Ecto neural progenitor cell (in vitro differentiated cells): ENCODE data around the gene F8A3.
"Not testable (repeated sequence)": the region's sequence is repeated elsewhere in the genome, so short reads cannot be mapped to it uniquely, and the experiment has no call there.

Source experiments
- DNase-seq: peaks from one replicate; pipeline ENCODE4 v3.0.0-alpha.2; 2018; ENCODE audit warnings: low spot score

F8A3 gene

DNA sequence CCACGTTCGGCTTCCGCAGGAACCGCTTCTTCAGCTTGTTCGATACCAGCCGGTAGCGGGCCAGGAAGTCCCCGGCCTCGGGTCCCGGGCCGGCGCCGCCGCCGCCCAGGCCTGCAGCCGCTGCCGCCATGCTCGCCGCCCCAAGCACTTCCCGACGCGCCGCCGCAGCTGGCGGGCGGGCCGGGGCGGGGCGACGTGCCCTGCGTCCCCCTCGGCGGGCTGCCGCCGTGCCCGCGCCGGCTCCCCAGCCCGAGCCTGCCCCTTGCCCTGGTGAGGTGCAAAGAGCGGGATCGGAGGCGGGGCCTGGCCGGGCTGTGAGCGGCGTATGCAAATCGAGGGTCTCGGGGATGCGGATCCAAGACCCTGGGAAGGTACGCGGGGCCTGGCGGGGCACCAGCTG lies at the start of gene F8A3:
Gene F8A3, minus strand, starts transcription at position 150 of the 400 bp plus-strand sequence. Its CDS starts 20 bp downstream, at position 130.
- not testable (repeated sequence) for DNase-seq

- DNase-seq = no peak
These were observed 46.9 kb upstream of the F8A3 start for GRCh38 chrX:155505296-155505695.

DNA sequence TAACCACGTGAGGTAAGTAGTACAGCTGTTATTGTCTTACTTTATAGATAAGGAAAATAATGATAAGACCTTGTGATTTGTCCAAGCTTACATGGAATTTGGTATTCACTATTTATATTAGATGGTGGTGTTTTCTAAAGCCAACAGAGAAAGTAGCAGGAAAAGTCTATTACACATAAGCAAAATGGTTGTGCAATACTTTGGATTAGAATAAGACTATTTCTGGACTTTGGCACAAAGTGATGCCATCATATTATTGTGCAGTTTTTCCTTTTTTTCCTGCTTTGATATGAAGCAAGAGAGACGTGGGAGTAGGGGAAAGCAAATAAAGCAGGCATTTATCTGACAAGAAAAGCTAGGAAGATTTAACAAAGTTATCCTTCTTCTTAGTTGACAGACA lies 36.7 kb upstream of the F8A3 start:
- DNase-seq = not testable (repeated sequence)

DNA sequence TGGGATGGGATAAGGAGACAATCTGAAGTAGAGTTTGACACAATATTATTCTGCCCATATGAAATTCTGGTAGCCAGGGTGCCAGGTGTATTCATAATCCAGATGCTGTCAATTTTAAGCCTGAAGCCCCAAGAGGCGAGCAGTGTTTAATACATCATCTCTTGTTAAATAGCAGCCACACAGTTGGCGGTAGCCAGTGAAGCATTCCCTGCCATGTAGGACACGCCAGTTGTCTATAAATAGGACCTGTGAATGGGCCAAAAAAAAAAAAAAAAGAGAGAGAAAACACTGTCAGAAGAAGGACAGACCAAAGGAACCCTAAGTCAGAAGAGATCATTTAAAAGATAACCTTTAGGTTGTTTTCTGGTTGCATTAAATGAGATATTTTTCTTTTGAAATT lies 33.0 kb upstream of the F8A3 start:
- not testable (repeated sequence) for DNase-seq

GRCh38 chrX:155477136-155477535 lies 18.7 kb upstream of the F8A3 start:
- not testable (repeated sequence) for DNase-seq

- not testable (repeated sequence) for DNase-seq
These were observed 8.0 kb upstream of the F8A3 start for GRCh38 chrX:155466269-155466938.

DNA sequence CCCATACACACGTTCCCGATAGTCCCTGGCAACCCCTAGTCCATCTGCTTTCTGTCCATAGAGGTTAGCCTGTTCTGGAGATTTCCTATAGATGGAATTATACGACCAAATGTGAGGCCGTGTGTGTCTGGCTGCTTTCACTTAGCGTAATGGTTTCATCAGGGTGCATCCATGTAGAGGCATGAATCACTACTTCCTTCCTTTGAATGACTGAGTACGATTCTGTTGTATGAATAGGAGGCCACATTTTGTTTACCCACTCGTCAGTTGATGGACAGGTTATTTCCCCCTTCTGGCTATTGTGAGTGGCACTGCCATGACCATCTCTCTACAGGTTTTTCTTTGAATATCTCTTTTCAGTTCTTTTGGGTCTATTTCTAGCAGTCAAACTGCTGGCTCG lies 2.1 kb upstream of the F8A3 start:
- not testable (repeated sequence) for DNase-seq

DNA sequence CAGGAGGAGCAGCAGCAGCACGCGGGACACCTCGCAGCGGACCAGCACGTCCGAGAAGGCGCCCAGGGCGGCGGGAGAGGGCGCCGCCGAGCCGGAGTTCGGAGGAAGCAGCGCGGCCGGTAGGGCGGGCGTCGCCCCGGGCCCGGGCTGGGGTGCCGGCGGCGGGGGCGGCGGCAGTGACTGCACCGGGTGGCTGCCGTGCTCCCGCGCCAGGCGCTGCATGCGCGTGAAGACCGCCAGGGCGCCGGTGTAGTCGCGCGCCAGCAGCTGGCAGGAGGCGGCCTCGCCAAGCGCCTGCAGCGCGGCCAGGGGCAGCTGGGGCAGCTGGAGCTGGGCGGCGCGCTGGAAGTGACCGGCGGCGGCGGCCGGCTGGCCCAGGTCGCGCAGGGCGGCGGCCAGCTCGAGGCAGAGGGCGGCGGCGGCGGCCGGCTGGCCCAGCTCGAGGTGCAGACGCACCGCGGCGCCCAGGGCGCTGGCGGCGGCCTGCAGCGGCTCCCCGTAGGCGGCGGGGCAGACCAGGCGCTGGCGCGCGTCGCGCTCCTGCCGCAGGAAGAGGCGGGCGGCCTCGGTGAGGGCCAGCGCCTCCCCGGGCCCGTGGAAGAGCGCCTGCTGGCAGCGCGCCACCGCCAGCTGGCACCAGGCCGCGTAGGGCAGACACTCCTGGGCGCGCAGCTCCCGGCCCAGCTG lies 516 bp downstream of the F8A3 start:
- DNase-seq = not testable (repeated sequence)

DNA sequence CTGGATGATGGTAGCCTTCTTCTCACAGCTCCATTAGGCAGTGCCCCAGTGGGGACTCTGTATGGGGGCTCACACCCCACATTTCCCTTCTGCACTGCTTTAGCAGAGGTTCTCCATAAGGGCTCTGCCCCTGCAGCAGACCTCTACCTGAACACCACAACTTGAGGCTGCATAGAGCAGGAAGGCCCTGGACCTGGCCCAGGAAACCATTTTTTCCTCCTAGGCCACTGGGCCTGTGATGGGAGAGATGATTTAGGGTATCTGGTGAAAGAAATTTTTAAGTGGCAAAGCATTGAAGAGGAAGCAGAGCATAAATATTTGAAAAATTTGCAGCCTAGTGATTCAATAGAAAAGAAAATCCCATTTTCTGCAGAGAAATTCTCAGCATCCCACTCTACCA lies 17.3 kb downstream of the F8A3 start:
- DNase-seq = no peak

DNA sequence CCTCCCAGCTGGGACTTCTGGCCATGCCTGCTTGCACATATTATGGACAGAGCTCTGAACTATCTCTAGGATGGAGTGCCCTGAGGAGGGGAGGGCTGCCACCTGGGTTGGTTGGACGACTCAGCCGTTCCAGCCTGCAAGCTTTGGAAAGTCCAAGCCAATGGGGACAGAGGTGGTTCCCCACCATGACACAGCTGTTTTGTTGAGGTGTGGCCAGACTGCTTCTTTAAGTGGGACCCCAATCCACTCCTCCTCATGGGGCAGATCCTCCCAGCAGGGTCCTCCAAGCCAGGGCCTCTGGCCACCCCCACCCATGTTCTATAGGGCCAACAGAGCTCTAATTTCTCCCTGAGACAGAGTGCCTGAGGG lies 22.7 kb downstream of the F8A3 start:
- no peak for DNase-seq

GRCh38 chrX:155434906-155435743 lies 23.3 kb downstream of the F8A3 start:
- no peak for DNase-seq

DNA sequence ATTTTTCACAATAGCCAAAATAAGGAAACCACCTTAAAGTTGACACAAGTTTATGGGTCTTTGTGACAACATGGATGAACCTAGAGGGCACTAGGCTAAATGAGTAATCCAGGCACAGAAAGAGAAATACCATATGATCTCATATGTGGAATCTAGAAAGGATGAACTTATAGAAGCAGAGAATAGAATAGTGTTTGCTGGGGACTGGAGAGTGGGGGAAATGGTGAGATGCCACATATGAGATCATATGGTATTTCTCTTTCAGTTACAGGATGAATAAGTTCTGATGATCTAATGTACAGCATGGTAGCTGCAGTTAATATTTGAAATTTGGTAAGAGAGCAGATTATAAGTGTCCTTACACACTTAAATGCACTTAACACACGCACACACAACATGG lies 40.7 kb downstream of the F8A3 start:
- no peak for DNase-seq
